GM19328 (cell line): ENCODE results near the gene LDLR.
"Not testable (repeated sequence)": the region's sequence is repeated elsewhere in the genome, so short reads cannot be mapped to it uniquely, and the experiment has no call there.

Experiments used
- ATAC-seq: cut with Tn5 transposase; IDR thresholded peaks from one replicate; pipeline ENCODE4 v1.9.1; 2021; ENCODE audit warnings: mild to moderate bottlenecking, moderate library complexity; ENCODE audit not compliant: unreplicated experiment

The LDLR gene

GRCh38 chr19:11069561-11069960 is 19.7 kb upstream of the LDLR start:
- ATAC-seq: no peak

- ATAC-seq: no peak
Observed at GRCh38 chr19:11070123-11070522, 19.1 kb upstream of the LDLR start.

GRCh38 chr19:11073568-11073967 is 15.7 kb upstream of the LDLR start:
- ATAC-seq: no peak

- not testable (repeated sequence) for ATAC-seq
Observed at GRCh38 chr19:11076792-11077191, 12.5 kb upstream of the LDLR start.

GRCh38 chr19:11078893-11079292 is 10.4 kb upstream of the LDLR start:
- no peak for ATAC-seq

GRCh38 chr19:11079999-11080398 is 9.3 kb upstream of the LDLR start:
- no peak for ATAC-seq

GRCh38 chr19:11087870-11088505 is 1.3 kb upstream of the LDLR start:
- ATAC-seq: no peak

GRCh38 chr19:11088506-11089253 is 583 bp upstream of the LDLR start:
- no peak for ATAC-seq

- not testable (repeated sequence) for ATAC-seq
Observed at GRCh38 chr19:11090014-11090263, 676 bp downstream of the LDLR start.

- ATAC-seq: peak; percentile 69
Observed at GRCh38 chr19:11090264-11090996, 1.2 kb downstream of the LDLR start.

GRCh38 chr19:11090997-11091702 is 1.9 kb downstream of the LDLR start:
- ATAC-seq: no peak

- no peak for ATAC-seq
Observed at GRCh38 chr19:11091703-11092153, 2.5 kb downstream of the LDLR start.

GRCh38 chr19:11092181-11092538 is 2.9 kb downstream of the LDLR start:
- no peak for ATAC-seq

GRCh38 chr19:11093689-11094238 is 4.5 kb downstream of the LDLR start:
- ATAC-seq: no peak

- ATAC-seq: no peak
Observed at GRCh38 chr19:11094520-11094894, 5.2 kb downstream of the LDLR start.

- ATAC-seq: no peak
Observed at GRCh38 chr19:11096210-11096841, 7.1 kb downstream of the LDLR start.

- not testable (repeated sequence) for ATAC-seq
Observed at GRCh38 chr19:11097367-11097766, 8.1 kb downstream of the LDLR start.

- no peak for ATAC-seq
Observed at GRCh38 chr19:11098327-11098726, 9.1 kb downstream of the LDLR start.

- no peak for ATAC-seq
Observed at GRCh38 chr19:11098861-11099260, 9.6 kb downstream of the LDLR start.

GRCh38 chr19:11100049-11100448 is 10.8 kb downstream of the LDLR start:
- ATAC-seq: no peak

GRCh38 chr19:11101057-11101456 is 11.8 kb downstream of the LDLR start:
- ATAC-seq: no peak
